Esophagus squamous epithelium (tissue), 4 donors: ENCODE results near the gene TSPEAR.
"Not testable (repeated sequence)": the region's sequence is repeated elsewhere in the genome, so short reads cannot be mapped to it uniquely, and the experiment has no call there.

Experiments used
- POLR2A ChIP-seq, 4 donors: fragments of 450-650 bp; IDR thresholded peaks; one replicate each; pipeline ENCODE4 v1.6.1; 2017; ENCODE audit warnings: antibody characterized with exemption in 4 of 4, mild to moderate bottlenecking in 4 of 4, moderate library complexity in 3 of 4
- TF ChIP-seq, protein P1 (sequence below), 6 experiments: fragments of 450-650 bp in 4 of 6; fragments of 200-600 bp in 2 of 6; sonication (generic) in 2 of 6; IDR thresholded peaks; one replicate each; pipeline ENCODE4 v1.5.1; 2016 to 2019; ENCODE audit warnings: antibody characterized with exemption in 6 of 6, mild to moderate bottlenecking in 4 of 6, moderate library complexity in 4 of 6

DNA sequence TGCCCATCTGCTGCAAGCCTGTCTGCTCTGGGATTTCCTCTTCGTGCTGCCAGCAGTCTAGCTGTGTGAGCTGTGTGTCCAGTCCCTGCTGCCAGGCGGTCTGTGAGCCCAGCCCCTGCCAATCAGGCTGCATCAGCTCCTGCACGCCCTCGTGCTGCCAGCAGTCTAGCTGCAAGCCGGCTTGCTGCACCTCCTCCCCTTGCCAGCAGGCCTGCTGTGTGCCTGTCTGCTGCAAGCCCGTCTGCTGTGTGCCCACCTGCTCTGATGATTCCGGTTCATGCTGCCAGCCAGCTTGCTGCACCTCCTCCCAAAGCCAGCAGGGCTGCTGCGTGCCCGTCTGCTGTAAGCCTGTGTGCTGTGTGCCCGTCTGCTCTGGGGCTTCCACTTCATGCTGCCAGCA is 110.3 kb downstream of the TSPEAR start:
- TF ChIP-seq POLR2A (IDR thresholded peaks at IDR 0.05), result not testable (repeated sequence)
- TF ChIP-seq, protein P1, sequence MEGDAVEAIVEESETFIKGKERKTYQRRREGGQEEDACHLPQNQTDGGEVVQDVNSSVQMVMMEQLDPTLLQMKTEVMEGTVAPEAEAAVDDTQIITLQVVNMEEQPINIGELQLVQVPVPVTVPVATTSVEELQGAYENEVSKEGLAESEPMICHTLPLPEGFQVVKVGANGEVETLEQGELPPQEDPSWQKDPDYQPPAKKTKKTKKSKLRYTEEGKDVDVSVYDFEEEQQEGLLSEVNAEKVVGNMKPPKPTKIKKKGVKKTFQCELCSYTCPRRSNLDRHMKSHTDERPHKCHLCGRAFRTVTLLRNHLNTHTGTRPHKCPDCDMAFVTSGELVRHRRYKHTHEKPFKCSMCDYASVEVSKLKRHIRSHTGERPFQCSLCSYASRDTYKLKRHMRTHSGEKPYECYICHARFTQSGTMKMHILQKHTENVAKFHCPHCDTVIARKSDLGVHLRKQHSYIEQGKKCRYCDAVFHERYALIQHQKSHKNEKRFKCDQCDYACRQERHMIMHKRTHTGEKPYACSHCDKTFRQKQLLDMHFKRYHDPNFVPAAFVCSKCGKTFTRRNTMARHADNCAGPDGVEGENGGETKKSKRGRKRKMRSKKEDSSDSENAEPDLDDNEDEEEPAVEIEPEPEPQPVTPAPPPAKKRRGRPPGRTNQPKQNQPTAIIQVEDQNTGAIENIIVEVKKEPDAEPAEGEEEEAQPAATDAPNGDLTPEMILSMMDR (IDR thresholded peaks at IDR 0.05), result peak in 1 of 6 experiments; percentile 32
